Stimulated activated memory B cell treated with anti-CD40 and anti-IgM and Interleukin-4, amounts not matched to agents 10 μg/mL and 1 μg/mL and 100 μg/mL, for 72 hours (primary cell): ENCODE results near the gene ZSWIM2.
"Not testable (repeated sequence)": the region's sequence is repeated elsewhere in the genome, so short reads cannot be mapped to it uniquely, and the experiment has no call there.

Source experiments
- ATAC-seq: fragments of 150-1000 bp; cut with Tn5 transposase; 2 replicates; pipeline ENCODE4 v1.10.0; 2021
- H3K27ac Mint-ChIP-seq: one replicate; pipeline ENCODE4 v1.8.0; 2022; ENCODE audit warnings: mild to moderate bottlenecking, mixed read lengths
- H3K27me3 Mint-ChIP-seq: one replicate; pipeline ENCODE4 v1.8.0; 2022; ENCODE audit warnings: mixed read lengths
- H3K36me3 Mint-ChIP-seq: one replicate; pipeline ENCODE4 v1.8.0; 2022; ENCODE audit warnings: mixed read lengths
- H3K4me1 Mint-ChIP-seq: one replicate; pipeline ENCODE4 v1.8.0; 2022; ENCODE audit warnings: mixed read lengths
- H3K4me3 Mint-ChIP-seq: one replicate; pipeline ENCODE4 v1.8.0; 2022; ENCODE audit warnings: mild to moderate bottlenecking, moderate library complexity, mixed read lengths
- H3K9me3 Mint-ChIP-seq: one replicate; pipeline ENCODE4 v1.8.0; 2022; ENCODE audit warnings: mixed read lengths

ZSWIM2 gene

DNA sequence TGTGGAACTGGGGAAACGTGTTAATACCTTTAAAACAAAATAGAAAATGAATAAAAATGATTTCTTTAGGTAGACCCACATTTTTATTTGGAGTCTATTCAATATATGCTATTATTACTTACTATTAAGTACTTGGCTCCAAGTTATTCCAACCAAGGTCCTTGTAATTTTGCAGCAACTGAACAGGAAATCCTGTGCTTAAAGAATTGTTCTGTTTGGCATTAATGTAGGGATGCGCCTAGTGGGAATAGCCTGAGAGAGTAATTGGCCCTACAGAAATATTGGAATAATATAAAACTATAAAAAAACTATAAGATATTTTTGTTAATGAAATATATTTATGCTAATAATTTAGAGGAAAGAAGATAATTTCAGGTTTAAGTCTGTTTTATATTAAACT lies 22.9 kb upstream of the ZSWIM2 start:
- no peak for ATAC-seq
- Mint-ChIP-seq H3K4me3 (no peak overlapping the region), H3K9me3 (peaks cover 3% of the 10 kb centered on the region), H3K27me3 (no peaks in the 10 kb centered on the region), H3K4me1 (no peaks in the 10 kb centered on the region), H3K27ac (no peak overlapping the region), H3K36me3 (no peaks in the 10 kb centered on the region)

DNA sequence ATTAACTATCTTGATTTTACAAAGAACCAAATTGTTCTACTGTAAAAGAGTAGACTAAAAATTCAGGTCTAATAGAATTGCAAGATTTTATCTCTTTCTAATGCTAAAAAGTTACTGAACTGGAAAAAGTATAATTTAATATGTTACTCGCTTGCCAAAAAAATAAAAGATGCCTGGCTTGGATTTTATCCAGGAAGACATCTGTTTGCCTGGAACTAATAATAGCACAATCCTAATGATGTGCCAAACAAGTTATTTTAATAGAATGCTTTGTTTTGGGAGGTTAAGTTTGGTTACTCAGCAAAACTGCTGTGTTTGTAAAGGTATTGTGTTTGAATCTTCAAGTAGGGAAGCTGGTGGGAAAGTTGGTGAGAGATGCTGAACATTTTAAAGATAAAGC lies 19.4 kb upstream of the ZSWIM2 start:
- Mint-ChIP-seq H3K9me3 (no peaks in the 10 kb centered on the region), H3K27me3 (no peaks in the 10 kb centered on the region), H3K4me3 (no peak overlapping the region), H3K27ac (no peak overlapping the region), H3K36me3 (no peaks in the 10 kb centered on the region), H3K4me1 (no peaks in the 10 kb centered on the region)
- ATAC-seq = no peak

DNA sequence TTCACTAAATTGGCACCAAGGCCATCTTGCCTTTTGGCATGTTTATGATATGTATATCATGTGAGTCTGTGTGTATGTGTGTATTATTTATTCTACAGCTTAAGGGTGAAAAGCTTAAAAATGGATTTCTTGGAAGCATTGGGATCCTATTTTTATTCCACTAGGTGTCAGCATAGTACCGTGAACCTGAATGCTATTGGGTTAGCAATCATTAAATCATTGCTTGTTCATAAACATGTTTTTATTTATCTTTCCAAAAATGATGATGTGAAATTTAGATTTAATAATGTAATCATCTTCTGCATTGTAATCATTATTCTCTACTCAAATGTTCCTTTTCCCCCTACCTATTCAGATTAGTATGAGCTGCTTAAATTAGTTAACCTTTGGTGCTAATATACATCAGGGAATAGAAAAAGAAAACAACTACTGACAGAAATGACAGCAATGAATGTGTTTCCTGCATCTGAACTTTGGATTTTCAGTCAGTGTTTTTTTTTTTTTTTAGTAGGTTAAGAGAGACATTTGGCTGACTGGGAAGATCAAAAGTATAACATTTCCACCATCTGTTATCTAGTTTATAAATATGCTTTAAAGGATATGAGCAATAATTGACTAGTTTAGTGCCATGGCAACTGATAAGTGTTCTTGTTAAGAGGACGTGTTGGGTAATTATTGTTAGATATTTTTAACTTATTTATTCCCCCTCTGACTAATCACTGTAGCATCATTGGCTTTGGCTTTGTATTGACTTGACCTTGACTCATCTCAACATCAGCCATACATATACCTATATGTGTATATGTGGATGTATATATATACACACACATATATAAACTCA lies 14.1 kb upstream of the ZSWIM2 start:
- H3K4me3 Mint-ChIP-seq = no peak overlapping the region

DNA sequence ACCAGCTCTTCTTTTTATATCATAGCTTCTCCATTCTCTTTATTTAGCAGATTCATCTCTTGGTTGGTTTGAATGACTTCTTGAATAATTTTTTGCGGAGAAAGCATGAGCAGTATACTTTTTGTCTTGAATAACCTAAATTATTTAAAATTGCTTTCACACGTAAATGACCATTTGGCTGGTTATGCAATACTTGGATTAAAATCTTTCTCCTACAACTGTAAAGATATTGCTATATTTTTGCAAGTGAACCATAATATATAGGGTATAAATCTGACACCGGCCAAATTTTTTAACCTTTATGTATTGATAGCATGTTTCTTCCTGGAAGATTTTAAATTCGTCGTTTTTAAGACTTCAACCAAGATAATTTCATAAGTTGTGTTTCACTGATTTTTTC lies 6.2 kb upstream of the ZSWIM2 start:
- Mint-ChIP-seq H3K27me3 (no peaks in the 10 kb centered on the region), H3K9me3 (peaks cover 4% of the 10 kb centered on the region), H3K4me3 (no peak overlapping the region), H3K36me3 (no peaks in the 10 kb centered on the region), H3K27ac (no peak overlapping the region), H3K4me1 (no peaks in the 10 kb centered on the region)
- ATAC-seq = no peak

More for the DNA sequence above, 14.1 kb upstream of the ZSWIM2 start:
- Mint-ChIP-seq H3K9me3 (no peaks in the 10 kb centered on the region), H3K27me3 (no peaks in the 10 kb centered on the region), H3K27ac (no peak overlapping the region), H3K4me1 (no peaks in the 10 kb centered on the region), H3K36me3 (no peaks in the 10 kb centered on the region)
- ATAC-seq = no peak

- no peak for ATAC-seq
- peaks cover 6% of the 10 kb centered on the region for H3K4me1 Mint-ChIP-seq
- peaks cover 4% of the 10 kb centered on the region for H3K9me3 Mint-ChIP-seq
- no peaks in the 10 kb centered on the region for H3K36me3 Mint-ChIP-seq
- no peak overlapping the region for H3K27ac Mint-ChIP-seq
- no peaks in the 10 kb centered on the region for H3K27me3 Mint-ChIP-seq
- H3K4me3 Mint-ChIP-seq = no peak overlapping the region
Measured at GRCh38 chr2:186853951-186854350, 5.0 kb upstream of the ZSWIM2 start.

GRCh38 chr2:186852508-186852907 lies 3.5 kb upstream of the ZSWIM2 start:
- ATAC-seq = no peak
- H3K4me3 Mint-ChIP-seq = no peak overlapping the region
- peaks cover 11% of the 10 kb centered on the region for H3K4me1 Mint-ChIP-seq
- H3K9me3 Mint-ChIP-seq = peaks cover 4% of the 10 kb centered on the region
- no peak overlapping the region for H3K27ac Mint-ChIP-seq
- H3K36me3 Mint-ChIP-seq = no peaks in the 10 kb centered on the region
- no peaks in the 10 kb centered on the region for H3K27me3 Mint-ChIP-seq

DNA sequence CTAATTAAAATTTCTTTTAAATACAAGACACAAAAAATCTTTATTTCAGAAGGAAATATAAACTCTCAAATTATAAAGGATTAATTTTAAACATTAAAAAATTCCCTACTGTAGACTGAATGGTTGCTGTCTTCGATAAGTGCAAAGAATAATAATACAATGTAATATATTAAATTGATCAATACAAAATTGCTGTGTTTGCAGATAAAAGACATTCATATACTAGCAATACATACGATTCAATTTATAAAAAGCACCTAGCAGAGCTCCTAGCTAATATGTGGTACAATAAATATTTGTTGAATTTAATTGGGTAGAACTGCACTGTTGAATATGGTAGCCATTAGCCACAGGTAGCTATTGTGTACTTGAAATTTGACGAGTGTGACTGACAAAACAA lies 6.6 kb downstream of the ZSWIM2 start:
- no peak overlapping the region for H3K27ac Mint-ChIP-seq
- H3K36me3 Mint-ChIP-seq = no peaks in the 10 kb centered on the region
- no peaks in the 10 kb centered on the region for H3K4me1 Mint-ChIP-seq
- no peaks in the 10 kb centered on the region for H3K9me3 Mint-ChIP-seq
- no peak for ATAC-seq
- no peaks in the 10 kb centered on the region for H3K27me3 Mint-ChIP-seq
- H3K4me3 Mint-ChIP-seq = no peak overlapping the region

DNA sequence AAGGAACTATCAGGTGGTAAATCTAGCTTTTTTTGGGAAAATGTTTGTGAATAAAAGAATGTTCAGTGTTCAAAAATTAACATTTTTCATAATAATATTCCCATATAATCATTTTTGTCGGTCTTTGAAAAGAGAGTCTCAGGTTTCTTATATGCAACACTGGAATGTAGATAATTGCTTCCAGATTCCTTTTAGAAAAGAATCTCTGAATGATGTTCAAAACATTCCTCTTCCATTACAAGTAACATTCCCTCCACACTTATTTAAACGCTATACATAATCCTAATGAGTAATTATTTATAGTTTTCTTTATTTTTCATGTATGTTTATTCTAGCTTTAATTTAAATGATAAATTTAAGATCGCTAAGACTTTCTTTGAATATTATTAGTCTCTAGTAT lies 7.0 kb downstream of the ZSWIM2 start:
- Mint-ChIP-seq H3K4me3 (no peak overlapping the region), H3K36me3 (no peaks in the 10 kb centered on the region), H3K9me3 (no peaks in the 10 kb centered on the region), H3K4me1 (no peaks in the 10 kb centered on the region), H3K27ac (no peak overlapping the region), H3K27me3 (no peaks in the 10 kb centered on the region)
- ATAC-seq = no peak

- no peak for ATAC-seq
- Mint-ChIP-seq H3K4me1 (no peaks in the 10 kb centered on the region), H3K27me3 (no peaks in the 10 kb centered on the region), H3K27ac (no peak overlapping the region), H3K36me3 (no peaks in the 10 kb centered on the region), H3K4me3 (no peak overlapping the region), H3K9me3 (peaks cover 2% of the 10 kb centered on the region)
Measured at GRCh38 chr2:186835628-186836027, 13.3 kb downstream of the ZSWIM2 start.

GRCh38 chr2:186827862-186828492 lies 21.0 kb downstream of the ZSWIM2 start:
- no peaks in the 10 kb centered on the region for H3K4me1 Mint-ChIP-seq
- H3K36me3 Mint-ChIP-seq = no peaks in the 10 kb centered on the region
- no peaks in the 10 kb centered on the region for H3K27me3 Mint-ChIP-seq
- no peak for ATAC-seq
- no peak overlapping the region for H3K27ac Mint-ChIP-seq
- no peaks in the 10 kb centered on the region for H3K9me3 Mint-ChIP-seq
- no peak overlapping the region for H3K4me3 Mint-ChIP-seq

GRCh38 chr2:186827411-186827810 lies 21.6 kb downstream of the ZSWIM2 start:
- ATAC-seq = no peak
- H3K4me1 Mint-ChIP-seq = no peaks in the 10 kb centered on the region
- H3K27ac Mint-ChIP-seq = no peak overlapping the region
- no peaks in the 10 kb centered on the region for H3K36me3 Mint-ChIP-seq
- no peak overlapping the region for H3K4me3 Mint-ChIP-seq
- no peaks in the 10 kb centered on the region for H3K27me3 Mint-ChIP-seq
- no peaks in the 10 kb centered on the region for H3K9me3 Mint-ChIP-seq

DNA sequence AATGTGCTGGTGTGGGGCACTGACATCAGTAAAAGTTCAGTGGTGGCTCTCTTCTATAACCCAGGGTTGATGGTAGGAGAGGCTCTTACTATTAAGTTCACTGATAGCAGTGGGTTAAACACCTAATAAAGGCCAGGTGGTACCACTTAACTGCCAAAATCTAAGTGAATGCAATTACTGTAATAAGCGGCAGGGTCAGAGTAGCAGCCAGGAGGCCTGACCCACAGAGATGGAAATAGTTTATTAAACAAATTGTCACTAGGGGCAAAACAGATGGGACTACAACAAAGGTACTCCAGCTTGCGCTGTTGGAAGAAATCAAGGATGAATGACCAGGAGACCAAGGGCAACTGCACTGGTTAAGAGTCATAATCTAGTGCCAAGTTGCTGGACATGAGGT lies 26.6 kb downstream of the ZSWIM2 start:
- H3K27ac Mint-ChIP-seq = no peak overlapping the region
- no peaks in the 10 kb centered on the region for H3K4me1 Mint-ChIP-seq
- no peaks in the 10 kb centered on the region for H3K9me3 Mint-ChIP-seq
- no peak for ATAC-seq
- H3K36me3 Mint-ChIP-seq = no peaks in the 10 kb centered on the region
- H3K27me3 Mint-ChIP-seq = no peaks in the 10 kb centered on the region
- H3K4me3 Mint-ChIP-seq = no peak overlapping the region

- no peaks in the 10 kb centered on the region for H3K27me3 Mint-ChIP-seq
- peaks cover 5% of the 10 kb centered on the region for H3K9me3 Mint-ChIP-seq
- H3K4me3 Mint-ChIP-seq = no peak overlapping the region
- no peaks in the 10 kb centered on the region for H3K36me3 Mint-ChIP-seq
- ATAC-seq = no peak
- no peaks in the 10 kb centered on the region for H3K4me1 Mint-ChIP-seq
- H3K27ac Mint-ChIP-seq = no peak overlapping the region
Measured at GRCh38 chr2:186820303-186820702, 28.7 kb downstream of the ZSWIM2 start.

DNA sequence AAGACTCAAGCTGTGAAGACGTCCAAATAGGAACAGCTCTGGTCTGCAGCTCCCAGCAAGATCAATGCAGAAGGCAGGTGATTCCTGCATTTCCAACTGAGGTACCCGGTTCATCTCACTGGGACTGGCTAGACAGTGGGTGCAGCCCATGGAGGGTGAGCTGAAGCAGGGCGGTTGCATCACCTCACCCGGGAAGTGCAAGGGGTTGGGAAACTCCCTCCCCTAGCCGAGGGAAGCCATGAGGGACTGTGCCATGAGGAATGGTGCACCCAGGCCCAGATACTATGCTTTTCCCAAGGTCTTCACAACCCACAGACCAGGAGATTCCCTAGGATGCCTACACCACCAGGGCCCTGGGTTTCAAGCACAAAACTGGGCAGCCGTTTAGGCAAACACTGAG lies 37.2 kb downstream of the ZSWIM2 start:
- not testable (repeated sequence) for H3K4me1 Mint-ChIP-seq, H3K27ac Mint-ChIP-seq, H3K9me3 Mint-ChIP-seq, H3K36me3 Mint-ChIP-seq, ATAC-seq, H3K4me3 Mint-ChIP-seq, H3K27me3 Mint-ChIP-seq

DNA sequence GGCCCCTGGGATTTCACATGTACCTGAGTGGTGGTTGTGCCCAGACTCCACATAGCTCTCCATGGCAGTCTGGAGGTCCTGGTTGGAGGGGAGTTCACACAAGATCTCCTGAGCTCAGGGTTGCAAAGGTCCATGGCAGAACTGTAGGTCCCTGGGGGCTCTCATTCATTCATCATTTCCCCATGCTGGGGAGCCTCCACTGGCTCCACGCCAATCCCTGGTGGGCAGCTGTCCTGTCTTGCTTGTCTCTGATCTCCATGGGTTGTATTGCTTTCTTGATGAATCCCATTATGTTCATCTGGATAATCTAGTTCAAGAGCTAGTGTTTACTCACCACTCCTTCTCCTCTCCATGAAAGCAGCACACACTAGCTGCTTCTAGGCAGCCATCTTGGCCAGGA lies 42.4 kb downstream of the ZSWIM2 start:
- ATAC-seq = no peak
- peaks cover 7% of the 10 kb centered on the region for H3K9me3 Mint-ChIP-seq
- H3K27me3 Mint-ChIP-seq = no peaks in the 10 kb centered on the region
- H3K4me3 Mint-ChIP-seq = no peak overlapping the region
- H3K27ac Mint-ChIP-seq = no peak overlapping the region
- H3K36me3 Mint-ChIP-seq = no peaks in the 10 kb centered on the region
- H3K4me1 Mint-ChIP-seq = no peaks in the 10 kb centered on the region

DNA sequence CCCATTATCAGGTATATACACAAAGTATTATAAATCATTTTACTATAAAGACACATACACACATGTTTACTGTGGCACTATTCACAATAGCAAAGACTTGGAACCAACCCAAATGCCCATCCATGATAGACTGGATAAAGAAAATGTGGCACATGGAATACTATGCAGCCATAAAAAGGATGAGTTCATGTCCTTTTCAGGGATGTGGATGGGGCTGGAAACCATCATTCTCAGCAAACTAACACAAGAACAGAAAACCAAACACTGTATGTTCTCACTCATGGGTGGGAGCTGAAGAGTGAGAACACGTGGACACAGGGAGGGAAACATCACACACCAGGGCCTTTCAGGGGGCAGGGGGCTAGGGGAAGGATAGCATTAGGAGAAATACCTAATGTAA lies 50.4 kb downstream of the ZSWIM2 start:
- H3K36me3 Mint-ChIP-seq, ATAC-seq, H3K9me3 Mint-ChIP-seq, H3K4me1 Mint-ChIP-seq, H3K4me3 Mint-ChIP-seq, H3K27ac Mint-ChIP-seq, H3K27me3 Mint-ChIP-seq: not testable (repeated sequence)
